Stimulated activated CD4-positive, alpha-beta T cell treated with anti-CD3 and anti-CD28 coated beads, Interleukin-4, amount 100 ng/mL, for 48 hours (primary cell): ENCODE measurements around the gene MRC2.
"Not testable (repeated sequence)": the region's sequence is repeated elsewhere in the genome, so short reads cannot be mapped to it uniquely, and the experiment has no call there.

ENCODE experiments used
- DNase-seq, 2 donors: peaks; one replicate each; pipeline ENCODE4 v3.0.0-alpha.2; 2020; ENCODE audit warnings: low read depth in 2 of 2

The MRC2 gene, protein sequence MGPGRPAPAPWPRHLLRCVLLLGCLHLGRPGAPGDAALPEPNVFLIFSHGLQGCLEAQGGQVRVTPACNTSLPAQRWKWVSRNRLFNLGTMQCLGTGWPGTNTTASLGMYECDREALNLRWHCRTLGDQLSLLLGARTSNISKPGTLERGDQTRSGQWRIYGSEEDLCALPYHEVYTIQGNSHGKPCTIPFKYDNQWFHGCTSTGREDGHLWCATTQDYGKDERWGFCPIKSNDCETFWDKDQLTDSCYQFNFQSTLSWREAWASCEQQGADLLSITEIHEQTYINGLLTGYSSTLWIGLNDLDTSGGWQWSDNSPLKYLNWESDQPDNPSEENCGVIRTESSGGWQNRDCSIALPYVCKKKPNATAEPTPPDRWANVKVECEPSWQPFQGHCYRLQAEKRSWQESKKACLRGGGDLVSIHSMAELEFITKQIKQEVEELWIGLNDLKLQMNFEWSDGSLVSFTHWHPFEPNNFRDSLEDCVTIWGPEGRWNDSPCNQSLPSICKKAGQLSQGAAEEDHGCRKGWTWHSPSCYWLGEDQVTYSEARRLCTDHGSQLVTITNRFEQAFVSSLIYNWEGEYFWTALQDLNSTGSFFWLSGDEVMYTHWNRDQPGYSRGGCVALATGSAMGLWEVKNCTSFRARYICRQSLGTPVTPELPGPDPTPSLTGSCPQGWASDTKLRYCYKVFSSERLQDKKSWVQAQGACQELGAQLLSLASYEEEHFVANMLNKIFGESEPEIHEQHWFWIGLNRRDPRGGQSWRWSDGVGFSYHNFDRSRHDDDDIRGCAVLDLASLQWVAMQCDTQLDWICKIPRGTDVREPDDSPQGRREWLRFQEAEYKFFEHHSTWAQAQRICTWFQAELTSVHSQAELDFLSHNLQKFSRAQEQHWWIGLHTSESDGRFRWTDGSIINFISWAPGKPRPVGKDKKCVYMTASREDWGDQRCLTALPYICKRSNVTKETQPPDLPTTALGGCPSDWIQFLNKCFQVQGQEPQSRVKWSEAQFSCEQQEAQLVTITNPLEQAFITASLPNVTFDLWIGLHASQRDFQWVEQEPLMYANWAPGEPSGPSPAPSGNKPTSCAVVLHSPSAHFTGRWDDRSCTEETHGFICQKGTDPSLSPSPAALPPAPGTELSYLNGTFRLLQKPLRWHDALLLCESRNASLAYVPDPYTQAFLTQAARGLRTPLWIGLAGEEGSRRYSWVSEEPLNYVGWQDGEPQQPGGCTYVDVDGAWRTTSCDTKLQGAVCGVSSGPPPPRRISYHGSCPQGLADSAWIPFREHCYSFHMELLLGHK (N-terminal part only)

DNA sequence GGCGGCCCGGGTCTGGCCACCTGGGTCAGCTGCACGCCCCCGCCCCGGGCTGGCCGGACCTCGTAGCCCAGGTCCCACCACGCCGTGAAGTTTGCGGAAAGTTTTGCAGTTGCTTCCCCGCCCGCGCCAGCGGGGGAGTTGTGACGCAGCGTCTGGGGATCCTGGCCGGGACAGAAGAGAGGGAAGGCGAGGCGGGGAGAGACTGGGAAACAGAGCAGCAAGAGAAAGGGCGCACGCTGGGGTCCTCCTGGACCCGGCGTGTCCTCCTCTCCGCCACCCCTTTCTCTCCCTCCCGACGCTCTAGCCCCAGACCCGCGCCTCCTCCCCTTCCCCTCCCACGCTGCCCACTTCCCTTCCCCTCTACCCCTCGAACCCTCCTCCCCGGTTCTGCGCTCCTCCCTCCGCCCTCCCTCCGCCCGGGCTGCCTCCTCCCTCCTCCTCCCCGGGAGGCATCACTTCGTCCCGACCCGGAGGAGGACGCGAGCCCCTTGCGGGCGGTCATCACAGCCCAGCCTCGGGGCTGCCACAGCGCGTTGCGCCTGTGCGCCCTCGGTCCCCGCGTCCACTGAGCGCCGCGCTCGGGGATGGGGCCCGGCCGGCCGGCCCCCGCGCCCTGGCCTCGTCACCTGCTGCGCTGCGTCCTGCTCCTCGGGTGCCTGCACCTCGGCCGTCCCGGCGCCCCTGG lies at the start of gene MRC2:
Gene MRC2 (plus strand): TSS at position 452 of the 685 bp plus-strand sequence. CDS start 133 bp downstream, at position 585.
- peak; percentile 43 to 60 for DNase-seq

DNA sequence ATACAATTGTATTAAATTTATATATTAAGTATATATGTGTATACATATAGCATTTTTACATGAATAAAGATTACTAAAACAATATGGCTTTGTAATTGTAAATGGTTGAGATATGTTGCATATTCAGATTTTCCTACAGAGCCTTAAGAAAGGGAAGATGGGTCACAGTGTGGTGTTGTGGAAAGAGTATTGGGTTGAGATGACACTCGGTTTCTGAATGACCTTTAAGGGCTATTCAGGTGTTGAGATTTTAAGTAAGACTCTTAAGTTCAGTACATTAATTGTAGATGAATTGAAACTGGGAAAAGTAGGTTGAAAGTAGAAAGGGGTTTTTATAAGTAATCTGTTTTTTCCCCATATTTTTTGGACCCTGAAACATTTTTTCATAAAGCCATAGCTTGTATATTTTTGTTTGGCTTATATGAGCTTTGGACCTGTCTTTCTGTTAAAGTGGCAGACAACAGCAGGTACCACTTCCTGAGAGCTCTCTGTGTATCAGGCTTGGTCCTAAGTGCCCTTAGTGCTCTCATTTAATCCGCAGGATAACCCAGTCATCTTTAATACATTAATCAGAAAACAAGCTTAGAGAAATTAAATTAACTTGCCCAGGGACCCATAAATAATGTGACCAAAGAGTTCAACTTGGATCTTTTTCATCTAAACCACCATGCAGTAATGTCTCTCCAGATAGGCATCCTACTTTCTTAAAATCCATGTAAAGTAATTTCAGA lies 48.5 kb upstream of the MRC2 start:
- no peak for DNase-seq

DNA sequence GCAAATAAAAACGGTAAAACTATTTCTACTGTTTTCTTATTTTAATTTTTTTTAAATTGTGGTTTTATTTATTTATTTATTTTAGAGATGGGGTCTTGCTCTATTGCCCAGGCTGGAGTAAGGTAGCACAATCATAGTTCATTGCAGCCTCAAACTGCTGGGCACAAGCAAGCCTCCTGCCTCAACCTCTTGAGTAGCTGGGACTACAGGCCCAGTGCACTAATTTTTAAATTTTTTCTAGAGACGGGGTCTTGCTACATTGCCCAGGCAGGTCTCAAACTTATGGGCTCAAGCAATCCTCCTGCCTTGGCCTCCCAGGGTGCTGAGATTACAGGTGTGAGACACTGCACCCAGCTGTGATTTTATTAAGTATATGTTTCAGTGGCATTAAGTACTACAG lies 46.5 kb upstream of the MRC2 start:
- DNase-seq: no peak

DNA sequence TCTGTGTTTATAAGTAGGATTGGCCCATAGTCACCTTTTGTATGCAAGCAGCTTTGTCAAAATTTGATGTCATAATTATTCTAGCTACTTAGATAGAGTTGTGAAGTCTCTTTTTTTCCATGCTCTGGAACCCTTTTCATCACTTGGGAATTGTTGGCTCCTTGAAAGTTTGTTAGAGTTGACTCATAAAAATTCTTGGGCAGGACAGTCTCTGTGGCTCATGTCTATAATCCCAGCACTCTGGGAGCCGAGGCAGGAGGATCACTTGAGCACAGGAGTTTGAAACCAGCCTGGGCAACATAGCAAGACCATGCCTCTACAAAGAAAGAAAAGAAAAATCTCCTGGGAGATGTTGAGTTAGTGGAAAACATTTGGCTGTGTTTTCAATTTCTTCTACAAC lies 45.7 kb upstream of the MRC2 start:
- DNase-seq: no peak

DNA sequence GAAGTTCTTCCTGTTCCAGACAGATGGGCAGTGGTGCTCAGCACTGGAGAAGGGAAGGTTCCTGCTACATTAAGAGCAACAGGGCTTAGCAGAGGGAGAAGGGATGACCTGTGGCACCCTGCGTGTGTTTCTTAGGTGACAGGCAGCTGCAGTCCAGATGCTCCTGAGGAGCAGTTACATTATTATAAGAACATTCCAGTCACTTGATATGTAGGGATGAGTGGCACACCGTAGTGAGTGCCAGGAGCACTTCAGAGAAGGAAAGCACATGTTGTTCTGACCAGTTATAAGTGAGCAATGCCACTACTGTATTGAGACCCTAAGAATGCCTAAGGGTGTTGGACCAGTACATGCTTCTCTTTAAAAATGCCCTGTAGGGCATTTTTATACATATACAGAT lies 39.9 kb upstream of the MRC2 start:
- no peak for DNase-seq

DNA sequence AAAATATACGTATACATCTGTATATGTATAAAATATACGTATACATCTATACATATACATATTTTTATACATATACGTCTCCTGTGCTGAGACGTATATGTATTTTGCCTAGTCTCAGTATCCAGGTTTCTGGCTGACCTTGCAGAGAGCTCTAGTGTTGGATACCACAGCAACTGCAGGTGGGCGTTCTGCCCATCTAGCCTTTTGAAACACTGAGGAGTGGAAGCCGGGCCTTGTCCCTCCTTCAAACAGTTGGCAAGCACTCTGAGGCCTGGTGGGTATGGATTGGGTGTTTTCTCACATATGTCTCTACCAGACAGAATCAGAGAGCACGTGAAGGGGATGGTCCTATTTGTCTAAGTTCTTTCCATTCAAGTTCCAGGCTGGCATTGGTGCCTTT lies 39.4 kb upstream of the MRC2 start:
- DNase-seq: no peak

DNA sequence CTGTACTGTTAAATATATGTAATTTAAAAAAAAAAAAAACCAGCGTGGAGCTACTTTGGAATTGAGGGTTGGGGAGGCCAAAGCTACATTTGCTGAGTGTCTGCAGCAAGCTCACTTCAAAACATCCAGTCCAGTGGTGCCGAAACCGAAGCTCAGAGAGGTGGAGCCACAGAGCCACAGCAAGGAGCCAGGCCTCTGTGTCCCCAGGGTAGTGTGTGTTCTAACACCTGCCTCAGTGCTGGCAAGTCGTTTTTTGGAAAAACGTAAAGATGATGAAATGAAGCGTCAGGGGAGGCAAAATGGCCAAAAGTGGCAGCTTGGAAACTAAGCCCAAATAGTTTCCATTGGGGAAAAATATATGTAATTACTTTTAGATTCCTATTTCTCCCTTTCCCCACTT lies 36.1 kb upstream of the MRC2 start:
- DNase-seq: no peak

DNA sequence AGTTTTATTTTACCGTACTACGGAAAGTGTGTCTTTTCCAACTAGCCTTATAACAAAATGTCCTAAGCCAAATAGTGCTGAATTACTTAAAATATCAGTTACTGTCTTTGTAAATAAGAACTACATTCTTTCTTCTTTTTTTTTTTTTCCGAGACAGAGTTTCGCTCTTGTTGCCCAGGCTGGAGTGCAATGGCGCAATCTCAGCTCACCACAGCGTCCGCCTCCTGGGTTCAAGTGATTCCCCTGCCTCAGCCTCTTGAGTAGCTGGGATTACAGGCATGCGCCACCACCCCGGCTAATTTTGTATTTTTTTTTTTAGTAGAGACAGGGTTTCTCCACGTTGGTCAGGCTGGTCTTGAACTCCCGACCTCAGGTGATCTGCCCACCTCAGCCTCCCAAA lies 35.6 kb upstream of the MRC2 start:
- not testable (repeated sequence) for DNase-seq

DNA sequence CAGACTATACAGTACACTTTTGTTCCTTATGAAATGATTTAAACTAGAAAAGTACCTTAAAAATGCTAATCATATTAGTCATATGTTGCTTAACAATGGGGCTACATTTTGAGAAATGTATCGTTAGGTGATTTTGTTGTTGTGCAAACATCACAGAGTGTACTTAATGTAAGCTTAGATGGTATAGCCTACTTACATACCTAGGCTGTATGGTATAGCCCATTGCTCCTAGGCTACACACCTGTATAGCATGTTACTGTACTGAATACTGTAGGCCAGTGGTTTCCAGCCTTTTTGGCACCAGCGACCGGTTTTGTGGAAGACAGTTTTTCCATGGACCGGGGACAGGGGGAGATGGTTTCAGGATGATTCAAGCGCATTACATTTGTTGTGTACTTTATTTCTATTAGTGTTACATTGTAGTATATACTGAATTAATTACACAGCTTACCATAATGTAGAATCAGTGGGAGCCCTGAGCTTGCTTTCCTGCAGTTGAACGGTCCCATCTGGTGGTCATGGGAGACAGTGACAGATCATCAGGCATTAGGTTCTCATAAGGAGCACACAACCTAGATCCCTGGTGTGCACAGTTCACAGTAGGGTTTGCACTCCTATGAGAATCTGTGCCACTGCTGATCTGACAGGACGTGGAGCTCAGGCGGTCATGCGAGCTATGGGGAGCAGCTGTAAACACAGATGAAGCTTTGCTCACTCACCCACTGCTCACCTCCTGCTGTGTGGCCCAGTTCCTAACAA lies 35.0 kb upstream of the MRC2 start:
- DNase-seq: no peak

DNA sequence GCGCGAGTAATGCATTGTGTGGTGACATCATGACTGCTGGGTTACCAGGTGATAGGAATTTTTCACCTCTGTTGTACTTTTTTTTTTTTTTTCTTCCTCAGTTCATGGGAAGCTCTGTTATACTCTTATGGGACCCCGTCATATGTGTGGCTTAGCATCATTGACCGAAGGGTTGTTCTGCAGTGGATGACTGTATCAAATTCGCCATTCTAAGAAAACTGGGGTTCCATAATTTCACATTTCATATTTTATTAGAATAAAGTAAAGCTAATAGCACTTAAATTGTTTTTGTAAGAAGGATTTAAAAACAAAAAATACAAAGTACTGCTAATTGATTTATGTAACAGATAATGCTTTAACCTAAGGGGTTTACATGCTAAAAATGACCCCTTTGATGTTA lies 32.0 kb upstream of the MRC2 start:
- no peak for DNase-seq

DNA sequence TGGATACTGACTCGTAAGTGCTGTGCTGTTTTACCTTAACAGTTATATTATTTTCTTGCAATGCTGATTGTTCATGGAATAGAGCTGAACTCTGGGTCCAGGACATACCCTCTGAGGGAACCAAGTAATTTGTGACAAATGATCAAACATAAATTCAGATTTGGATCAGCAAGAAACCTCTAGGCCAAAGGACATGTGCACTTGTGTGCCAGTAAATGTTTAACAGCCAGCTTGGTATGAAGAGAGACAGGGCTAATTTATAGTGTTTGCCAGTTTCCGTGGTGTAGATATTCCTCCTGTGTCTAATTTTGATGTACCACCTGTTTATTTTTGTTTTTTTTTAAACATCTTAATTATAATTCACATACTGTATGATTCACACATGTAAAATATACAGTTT lies 30.8 kb upstream of the MRC2 start:
- no peak for DNase-seq

DNA sequence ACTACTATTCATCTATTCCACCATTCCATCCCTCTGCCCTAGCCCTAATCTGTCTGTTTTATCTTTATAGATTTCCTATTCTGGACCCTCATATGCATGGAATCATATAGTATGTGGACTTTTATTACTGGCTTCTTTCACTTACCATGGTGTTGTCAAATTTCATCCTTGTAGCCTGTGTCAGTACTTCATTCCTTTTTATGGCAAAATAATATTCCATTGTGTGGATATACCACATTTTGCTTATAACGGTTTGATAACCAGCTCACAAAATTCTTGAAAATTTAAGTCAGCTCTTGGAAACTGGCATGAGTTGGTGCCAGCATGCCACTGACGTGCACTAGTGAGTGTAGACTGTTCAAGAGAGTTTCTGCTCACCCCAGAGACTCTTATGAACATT lies 30.3 kb upstream of the MRC2 start:
- DNase-seq: no peak

DNA sequence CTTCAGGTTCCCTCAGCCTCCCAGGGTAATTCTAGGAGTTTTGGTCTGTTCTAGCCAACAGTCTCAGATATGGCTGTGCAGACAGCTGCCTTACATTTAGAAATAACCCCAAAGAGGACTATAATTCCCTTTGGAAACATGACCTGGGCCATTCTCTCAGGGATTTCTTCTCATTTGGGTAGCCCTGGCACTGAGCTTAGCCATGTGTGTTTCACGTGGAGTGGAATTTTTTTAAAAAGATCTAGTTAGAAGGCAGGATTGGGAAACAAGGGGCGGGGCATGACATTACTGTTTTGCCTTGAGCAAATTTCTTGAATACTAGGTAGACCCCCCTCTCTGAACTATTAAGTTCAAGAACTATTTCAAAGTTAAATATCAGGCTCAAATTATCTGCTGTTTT lies 29.6 kb upstream of the MRC2 start:
- DNase-seq: no peak

DNA sequence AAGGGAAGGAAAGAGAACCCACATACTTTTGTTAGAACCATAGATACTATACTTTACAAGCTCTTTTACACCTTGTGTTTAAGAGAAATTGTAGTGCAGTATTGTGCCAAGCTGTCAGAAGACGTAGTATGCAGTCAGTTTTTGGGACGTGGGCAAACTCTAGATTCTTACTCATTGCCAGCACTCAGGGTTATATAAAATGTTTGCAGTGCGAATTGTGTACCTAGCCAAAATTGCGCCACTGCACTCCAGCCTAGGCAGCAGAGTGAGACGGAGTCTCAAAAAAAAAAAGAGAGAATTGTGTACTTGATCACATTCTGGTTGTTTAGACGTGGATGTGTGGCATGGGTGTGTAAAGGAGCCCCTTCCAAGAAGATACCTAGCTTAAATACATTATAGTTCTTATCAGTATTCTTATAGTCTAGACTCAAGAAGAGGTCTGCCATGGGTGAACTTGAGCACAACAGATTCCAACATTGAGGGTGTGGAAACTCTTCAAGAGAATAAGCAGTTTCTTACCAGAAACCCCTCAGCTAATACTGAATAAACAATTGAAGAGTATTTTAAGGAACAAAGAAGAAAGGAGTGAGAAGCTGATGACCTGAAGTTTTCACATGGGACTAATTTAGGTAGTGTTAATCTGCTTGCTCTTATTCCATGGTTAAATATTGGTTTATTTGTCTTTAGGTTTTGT lies 27.4 kb upstream of the MRC2 start:
- no peak for DNase-seq

DNA sequence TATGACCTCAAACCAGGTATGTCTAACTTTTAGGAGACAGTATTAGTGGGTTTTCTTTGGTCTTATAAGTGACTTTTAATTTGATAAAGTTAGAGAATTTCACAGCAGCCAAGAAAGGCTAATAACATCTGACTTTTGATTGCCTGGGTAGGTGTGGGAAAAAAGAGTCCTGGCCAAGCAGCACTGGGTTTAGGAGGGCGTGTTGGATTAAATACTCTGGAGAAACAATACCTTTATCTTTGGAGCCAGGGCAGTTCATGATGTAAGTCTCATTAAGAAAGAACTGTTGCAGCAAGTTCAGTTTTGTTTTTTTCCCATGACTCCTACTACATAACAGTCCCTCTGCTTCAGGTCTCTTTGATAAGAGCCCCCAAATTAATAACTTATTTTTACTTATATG lies 26.7 kb upstream of the MRC2 start:
- DNase-seq: no peak

DNA sequence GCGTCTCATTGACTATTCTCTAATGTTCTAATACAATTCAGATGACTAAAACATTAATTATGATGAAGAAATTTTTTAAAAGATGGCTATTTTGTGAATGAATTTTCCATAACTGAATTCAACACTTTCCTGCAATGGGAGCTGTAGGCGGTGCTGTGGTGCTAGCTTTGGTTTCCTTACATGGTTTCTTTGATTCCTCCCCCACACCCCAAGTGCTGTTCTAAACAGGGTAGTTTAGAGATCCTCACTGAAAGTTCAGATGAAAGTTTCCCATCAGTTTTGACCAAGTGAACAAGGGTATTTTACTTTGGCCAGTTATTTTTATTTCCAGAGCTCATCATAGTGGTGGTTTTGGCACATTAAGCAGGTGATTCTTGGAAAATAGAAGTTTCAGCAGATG lies 26.0 kb upstream of the MRC2 start:
- no peak for DNase-seq

DNA sequence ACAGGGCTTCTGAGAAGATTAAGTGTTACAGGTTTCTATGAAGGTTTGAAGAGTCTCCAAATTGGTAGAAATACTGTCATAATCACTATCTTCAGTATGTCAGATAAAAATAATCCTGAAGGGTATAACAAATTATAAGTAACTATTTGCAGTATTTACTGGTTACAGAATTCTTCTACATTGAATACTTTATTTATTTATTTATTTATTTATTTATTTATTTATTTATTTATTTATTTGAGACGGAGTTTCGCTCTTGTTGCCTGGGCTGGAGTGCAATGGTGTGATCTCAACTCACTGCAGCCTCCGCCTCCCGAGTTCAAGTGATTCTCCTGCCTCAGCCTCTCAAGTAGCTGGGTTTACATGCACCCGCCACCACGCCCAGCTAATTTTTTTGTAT lies 23.7 kb upstream of the MRC2 start:
- DNase-seq: not testable (repeated sequence)

DNA sequence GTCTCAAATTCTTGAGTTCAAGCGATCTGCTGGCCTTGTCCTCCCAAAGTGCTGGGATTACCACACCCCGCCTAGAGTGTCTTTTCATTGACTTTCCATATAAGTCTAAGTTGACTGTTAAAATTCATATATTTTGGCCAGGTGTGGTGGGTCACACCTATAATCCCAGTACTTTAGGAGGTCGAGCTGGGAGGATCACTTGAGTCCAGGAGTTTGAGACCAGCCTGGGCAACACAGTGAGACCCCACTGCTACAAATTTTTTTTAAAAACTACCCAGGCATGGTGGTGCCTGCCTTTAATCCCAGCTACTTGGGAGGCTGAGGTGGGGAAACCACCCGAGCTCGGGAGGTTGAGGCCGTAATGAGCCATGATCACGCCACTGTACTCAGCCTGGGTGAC lies 21.9 kb upstream of the MRC2 start:
- DNase-seq: no peak

DNA sequence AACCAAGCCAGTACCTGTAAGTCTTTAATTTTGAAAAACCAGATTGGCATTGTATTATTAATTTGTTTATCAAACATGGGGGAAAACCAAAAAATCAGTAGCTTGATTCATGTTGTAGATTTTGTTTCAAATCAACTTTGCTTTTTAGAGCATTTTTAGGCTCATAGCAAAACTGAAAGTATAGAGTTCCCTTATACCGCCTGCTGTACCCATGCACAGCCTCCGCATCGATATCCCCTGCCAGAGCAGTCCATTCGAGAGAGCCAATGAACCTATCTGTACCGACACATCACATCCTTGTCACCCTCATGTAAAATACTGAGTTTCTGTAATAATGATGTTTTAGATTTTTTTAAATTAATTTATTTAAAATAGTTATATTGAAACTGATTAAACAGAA lies 16.2 kb upstream of the MRC2 start:
- DNase-seq: no peak

DNA sequence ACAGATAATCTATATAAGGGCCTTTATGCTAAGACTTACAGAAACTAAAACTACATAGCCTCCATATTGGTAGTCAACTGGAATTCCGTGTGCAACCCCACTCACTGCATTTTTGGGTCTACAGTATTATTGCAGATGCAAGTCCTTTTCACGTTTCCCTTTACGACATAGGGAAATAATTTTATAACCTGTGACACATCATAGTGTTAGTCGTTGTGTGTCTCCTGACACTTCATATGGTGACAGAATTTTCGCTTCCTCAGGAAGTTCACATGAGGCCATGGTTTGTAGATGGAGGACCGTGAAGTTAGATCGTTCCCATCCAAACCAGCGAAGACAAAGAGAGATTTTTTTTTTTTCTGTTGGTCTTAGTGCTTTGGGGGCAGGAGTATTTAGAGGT lies 15.7 kb upstream of the MRC2 start:
- no peak for DNase-seq
